Testis (tissue), 3 donors: ENCODE measurements around the gene VAV1. TPM values are rescaled to one million over a fixed set of nuclear protein-coding genes. Genes with fewer than 3 reads are reported as not detected.

Experiments used
- DNase-seq: peaks from one replicate; pipeline ENCODE4 v3.0.0-alpha.2; 2019
- H3K27ac ChIP-seq, 2 donors: fragments of 200-600 bp; sonication (generic); one replicate each; pipeline ENCODE4 v1.5.1; 2019
- H3K27me3 ChIP-seq: fragments of 200-600 bp; sonication (generic); one replicate; pipeline ENCODE4 v1.5.1; 2019
- H3K36me3 ChIP-seq: fragments of 200-600 bp; sonication (generic); one replicate; pipeline ENCODE4 v1.5.1; 2017; ENCODE audit warnings: low read depth; ENCODE audit errors: missing control alignments
- H3K4me1 ChIP-seq: fragments of 200-600 bp; sonication (generic); one replicate; pipeline ENCODE4 v1.5.1; 2019
- H3K4me3 ChIP-seq, 2 donors: fragments of 200-600 bp; sonication (generic); one replicate each; pipeline ENCODE4 v1.5.1; 2017 to 2019
- H3K9me3 ChIP-seq: fragments of 200-600 bp; sonication (generic); one replicate; pipeline ENCODE4 v1.5.1; 2017
- CTCF ChIP-seq, 3 experiments: fragments of 450-650 bp in 2 of 3; fragments of 200-600 bp in 1 of 3; sonication (generic) in 1 of 3; IDR thresholded peaks; one replicate each; pipeline ENCODE4 v1.5.1; 2016 to 2019; ENCODE audit warnings: antibody characterized with exemption in 3 of 3, mild to moderate bottlenecking in 2 of 3, moderate library complexity in 1 of 3
- POLR2A ChIP-seq: fragments of 450-650 bp; IDR thresholded peaks from one replicate; pipeline ENCODE4 v1.6.1; 2017; ENCODE audit warnings: antibody characterized with exemption, mild to moderate bottlenecking, moderate library complexity
- WGBS, 2 donors: methylation state at CpG; one replicate each; pipeline ENCODE4 v1.1.5; 2018; 5-methylcytosine and 5-hydroxymethylcytosine counted together
- intact Hi-C: fragments of 100-400 bp; cut with DNase I; formaldehyde crosslinking; loops from one replicate; pipeline ENCODE4 v1.15.1; 2023; ENCODE audit warnings: low total_unique reads
- polyA plus RNA-seq: library from polyadenylated mRNA; stranded (reverse); fragments of 350-450 nt; fragmentation: Illumina TruSeq; extraction: RNeasy Lipid Tissue Mini Kit (QIAGEN cat#74804); gene quantifications from one replicate; pipeline ENCODE4 v1.2.3, GENCODE V29; 2014; ENCODE audit warnings: low read depth, low replicate concordance; ENCODE audit not compliant: insufficient read depth
- total RNA-seq, 2 donors: library from RNA; depleted of rRNA; stranded (reverse); fragments of >200 nt; gene quantifications; one replicate each; pipeline ENCODE4 v1.2.3, GENCODE V29; 2016

Gene VAV1
- total and polyA plus RNA-seq, 3 donors from 2014 or later: 1.1 to 8.9 (median 4.5) TPM

GRCh38 chr19:6725513-6726231 is 46.8 kb upstream of the VAV1 start:
- Histone ChIP-seq H3K27me3 (no peaks in the 10 kb centered on the region), H3K9me3 (no peaks in the 10 kb centered on the region), H3K27ac (no peak overlapping the region), H3K4me3 (no peak overlapping the region), H3K4me1 (peaks cover 9% of the 10 kb centered on the region), H3K36me3 (no peaks in the 10 kb centered on the region)
- intact Hi-C loops: no loop called here
- no peak for DNase-seq
- TF ChIP-seq CTCF (IDR thresholded peaks at IDR 0.05): no peak
- no peak for TF ChIP-seq POLR2A
- WGBS, 2 donors: 83 to 88% methylated on average over 16 of the region's 16 CpGs

GRCh38 chr19:6728346-6728745 is 44.2 kb upstream of the VAV1 start:
- Histone ChIP-seq H3K36me3 (no peaks in the 10 kb centered on the region), H3K9me3 (no peaks in the 10 kb centered on the region), H3K27me3 (no peaks in the 10 kb centered on the region), H3K27ac (no peak overlapping the region), H3K4me1 (peaks cover 9% of the 10 kb centered on the region), H3K4me3 (no peak overlapping the region)
- DNase-seq: no peak
- 47 to 52% methylated on average over 8 of the region's 8 CpGs for WGBS, 2 donors
- intact Hi-C loops: no loop called here
- TF ChIP-seq CTCF (IDR thresholded peaks at IDR 0.05): no peak
- no peak for TF ChIP-seq POLR2A

- no peaks in the 10 kb centered on the region for H3K9me3 ChIP-seq
- 66 to 76% methylated on average over 23 of the region's 23 CpGs for WGBS, 2 donors
- H3K4me3 ChIP-seq: peak overlapping the region in 1 of 2 donors; percentile 15
- no peak for DNase-seq
- H3K36me3 ChIP-seq: no peaks in the 10 kb centered on the region
- H3K27me3 ChIP-seq: no peaks in the 10 kb centered on the region
- no peak for TF ChIP-seq POLR2A
- no peak for TF ChIP-seq CTCF (IDR thresholded peaks at IDR 0.05)
- no peak overlapping the region for H3K27ac ChIP-seq
- intact Hi-C loops: no loop called here
- H3K4me1 ChIP-seq: peaks cover 9% of the 10 kb centered on the region
These were observed 42.8 kb upstream of the VAV1 start for GRCh38 chr19:6729573-6730152.

GRCh38 chr19:6730153-6730804 is 42.2 kb upstream of the VAV1 start:
- intact Hi-C loops: no loop called here
- no peak overlapping the region for H3K27ac ChIP-seq
- DNase-seq: peak; percentile 91
- peak overlapping the region in 1 of 2 donors; percentile 15 for H3K4me3 ChIP-seq
- H3K9me3 ChIP-seq: no peaks in the 10 kb centered on the region
- peaks cover 6% of the 10 kb centered on the region for H3K4me1 ChIP-seq
- WGBS, 2 donors: 48 to 57% methylated on average over 19 to 27 of the region's 27 CpGs
- TF ChIP-seq POLR2A (no peak), CTCF (IDR thresholded peaks at IDR 0.05) (no peak)
- no peaks in the 10 kb centered on the region for H3K27me3 ChIP-seq
- H3K36me3 ChIP-seq: no peaks in the 10 kb centered on the region
